Right atrium auricular region (tissue), 2 donors: Measurements from ENCODE around the gene PARD3B. TPM values are rescaled to one million over a fixed set of nuclear protein-coding genes. Genes with fewer than 3 reads are reported as not detected.

ENCODE experiments used
- DNase-seq: peaks from one replicate; pipeline ENCODE4 v3.0.0-alpha.2; 2019; ENCODE audit warnings: low spot score
- H3K27ac ChIP-seq, 2 donors: fragments of 200-600 bp; sonication (generic); 1 replicate in 1 of 2; 2 replicates in 1 of 2; pipeline ENCODE4 v1.5.1; 2016 to 2019
- H3K27me3 ChIP-seq, 2 donors: fragments of 200-600 bp; sonication (generic); one replicate each; pipeline versions ENCODE4 v1.5.1 to v1.6.0; 2017 to 2019
- H3K36me3 ChIP-seq: fragments of 200-600 bp; sonication (generic); one replicate; pipeline ENCODE4 v1.5.1; 2016
- H3K4me1 ChIP-seq, 2 donors: fragments of 200-600 bp; sonication (generic); one replicate each; pipeline versions ENCODE4 v1.5.1 to v1.6.0; 2017 to 2019
- H3K4me3 ChIP-seq, 2 donors: fragments of 200-600 bp; sonication (generic); 1 replicate in 1 of 2; 2 replicates in 1 of 2; pipeline ENCODE4 v1.5.1; 2017 to 2019; ENCODE audit warnings: mild to moderate bottlenecking in 1 of 2, moderate library complexity in 1 of 2
- H3K9me3 ChIP-seq, 2 donors: fragments of 200-600 bp; sonication (generic); one replicate each; pipeline ENCODE4 v1.5.1; 2019
- total RNA-seq, 2 donors: library from RNA; depleted of rRNA; stranded (reverse); fragments of >200 nt; gene quantifications; one replicate each; pipeline ENCODE4 v1.1.0, GENCODE V29; 2016
- TF ChIP-seq, protein P1 (sequence below), 2 donors: fragments of 200-600 bp; sonication (generic); IDR thresholded peaks; one replicate each; pipeline ENCODE4 v1.5.1; 2019; ENCODE audit warnings: antibody characterized with exemption in 2 of 2

Gene PARD3B
- total RNA-seq, 2 donors from 2014 or later, result 7.4 to 12.2 TPM

DNA sequence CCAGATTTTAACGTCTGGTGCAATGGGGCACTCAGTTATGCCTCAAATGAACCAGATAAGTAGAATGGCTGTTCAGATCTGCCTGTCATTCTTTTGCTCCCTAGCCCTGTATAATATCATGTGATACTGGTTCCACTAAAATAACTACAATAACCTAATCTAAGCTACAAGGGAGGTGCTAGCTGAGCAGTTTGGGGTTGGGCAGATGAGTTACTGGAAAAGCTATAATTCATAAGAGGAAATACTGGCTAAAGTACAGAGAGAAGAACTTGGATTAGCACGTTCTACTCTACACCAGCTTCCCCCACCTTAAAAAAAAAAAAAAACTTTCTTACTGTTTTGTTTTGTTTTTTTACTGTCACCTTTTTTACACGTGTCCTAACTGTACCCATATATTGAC, 953.7 kb downstream of the PARD3B start:
- no peak for DNase-seq
- Histone ChIP-seq H3K27ac (no peak overlapping the region), H3K27me3 (no peaks in the 10 kb centered on the region), H3K9me3 (peaks cover 0 to 5% of the 10 kb centered on the region in 2 donors), H3K4me3 (no peak overlapping the region), H3K36me3 (no peaks in the 10 kb centered on the region), H3K4me1 (peaks cover 0 to 4% of the 10 kb centered on the region in 2 donors)
- TF ChIP-seq, protein P1, sequence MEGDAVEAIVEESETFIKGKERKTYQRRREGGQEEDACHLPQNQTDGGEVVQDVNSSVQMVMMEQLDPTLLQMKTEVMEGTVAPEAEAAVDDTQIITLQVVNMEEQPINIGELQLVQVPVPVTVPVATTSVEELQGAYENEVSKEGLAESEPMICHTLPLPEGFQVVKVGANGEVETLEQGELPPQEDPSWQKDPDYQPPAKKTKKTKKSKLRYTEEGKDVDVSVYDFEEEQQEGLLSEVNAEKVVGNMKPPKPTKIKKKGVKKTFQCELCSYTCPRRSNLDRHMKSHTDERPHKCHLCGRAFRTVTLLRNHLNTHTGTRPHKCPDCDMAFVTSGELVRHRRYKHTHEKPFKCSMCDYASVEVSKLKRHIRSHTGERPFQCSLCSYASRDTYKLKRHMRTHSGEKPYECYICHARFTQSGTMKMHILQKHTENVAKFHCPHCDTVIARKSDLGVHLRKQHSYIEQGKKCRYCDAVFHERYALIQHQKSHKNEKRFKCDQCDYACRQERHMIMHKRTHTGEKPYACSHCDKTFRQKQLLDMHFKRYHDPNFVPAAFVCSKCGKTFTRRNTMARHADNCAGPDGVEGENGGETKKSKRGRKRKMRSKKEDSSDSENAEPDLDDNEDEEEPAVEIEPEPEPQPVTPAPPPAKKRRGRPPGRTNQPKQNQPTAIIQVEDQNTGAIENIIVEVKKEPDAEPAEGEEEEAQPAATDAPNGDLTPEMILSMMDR (IDR thresholded peaks at IDR 0.05), result no peak

DNA sequence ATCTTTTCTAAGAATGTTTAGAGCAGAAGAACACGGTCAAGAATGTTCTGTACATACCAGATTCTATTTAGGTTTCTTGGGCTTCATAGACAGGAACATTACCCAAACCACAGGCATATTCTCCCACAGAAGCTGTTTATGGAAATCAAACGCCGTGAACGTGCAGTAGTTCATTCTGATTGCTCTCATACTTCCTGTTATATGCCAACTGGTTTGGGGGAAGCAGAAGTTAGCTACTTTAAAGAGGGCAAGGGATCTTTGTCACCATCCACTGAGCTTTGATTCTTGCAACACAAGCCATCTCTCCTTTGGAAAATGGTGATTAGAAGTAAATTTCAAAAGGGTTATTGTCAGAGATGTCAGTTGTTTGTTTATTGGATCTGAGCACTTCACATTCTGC, 954.8 kb downstream of the PARD3B start:
- Histone ChIP-seq H3K4me3 (no peak overlapping the region), H3K27me3 (no peaks in the 10 kb centered on the region), H3K27ac (no peak overlapping the region), H3K9me3 (peaks cover 0 to 5% of the 10 kb centered on the region in 2 donors), H3K36me3 (no peaks in the 10 kb centered on the region), H3K4me1 (peaks cover 0 to 4% of the 10 kb centered on the region in 2 donors)
- TF ChIP-seq, protein P1 (IDR thresholded peaks at IDR 0.05), result no peak
- no peak for DNase-seq

DNA sequence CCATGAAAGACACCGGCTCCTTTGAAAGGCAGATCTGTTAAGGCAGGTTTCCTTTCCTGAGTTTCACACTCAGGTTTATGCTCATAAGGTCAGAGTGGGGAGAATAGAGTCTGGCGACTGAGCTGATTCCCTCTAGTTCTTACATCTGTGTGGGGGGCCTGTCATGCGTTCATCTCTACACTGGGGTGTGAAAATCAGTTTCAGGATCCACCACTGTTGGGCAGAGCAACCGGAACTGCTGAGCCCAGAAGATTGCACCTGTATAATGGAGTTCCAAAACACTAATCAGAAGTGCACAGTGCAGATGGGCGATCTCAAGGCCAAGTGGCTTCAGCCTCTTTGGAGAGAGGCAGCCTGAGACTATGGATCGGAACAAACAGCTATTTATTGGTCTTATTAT, 955.7 kb downstream of the PARD3B start:
- Histone ChIP-seq H3K4me1 (peaks cover 0 to 4% of the 10 kb centered on the region in 2 donors), H3K27me3 (no peaks in the 10 kb centered on the region), H3K9me3 (peaks cover 0 to 5% of the 10 kb centered on the region in 2 donors), H3K36me3 (no peaks in the 10 kb centered on the region), H3K4me3 (no peak overlapping the region), H3K27ac (no peak overlapping the region)
- no peak for DNase-seq
- TF ChIP-seq, protein P1 (IDR thresholded peaks at IDR 0.05), result no peak

DNA sequence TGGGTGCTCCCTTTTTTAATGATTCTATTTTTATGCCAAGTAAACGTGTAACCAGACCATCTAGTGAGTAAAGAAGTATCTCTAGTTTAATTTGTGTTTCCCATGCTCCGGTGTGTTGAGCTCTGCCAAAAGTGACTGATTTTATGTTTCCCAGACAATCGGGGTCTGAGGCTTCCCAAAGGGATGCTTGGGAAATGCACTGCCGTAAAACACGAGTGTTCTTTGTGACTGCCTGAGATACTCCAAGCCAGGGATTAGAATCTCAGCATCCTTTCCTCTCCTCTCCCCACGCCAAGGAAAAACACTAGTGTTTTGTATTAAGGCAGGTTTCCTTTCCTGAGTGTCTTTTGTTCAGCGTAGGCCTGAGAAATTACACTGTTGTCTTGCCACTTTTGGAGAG, 956.6 kb downstream of the PARD3B start:
- TF ChIP-seq, protein P1 (IDR thresholded peaks at IDR 0.05), result no peak
- H3K4me1 ChIP-seq, result no peaks in the 10 kb centered on the region
- H3K36me3 ChIP-seq, result no peaks in the 10 kb centered on the region
- peaks cover 0 to 5% of the 10 kb centered on the region in 2 donors for H3K9me3 ChIP-seq
- no peaks in the 10 kb centered on the region for H3K27me3 ChIP-seq
- H3K27ac ChIP-seq, result no peak overlapping the region
- no peak for DNase-seq
- no peak overlapping the region for H3K4me3 ChIP-seq

DNA sequence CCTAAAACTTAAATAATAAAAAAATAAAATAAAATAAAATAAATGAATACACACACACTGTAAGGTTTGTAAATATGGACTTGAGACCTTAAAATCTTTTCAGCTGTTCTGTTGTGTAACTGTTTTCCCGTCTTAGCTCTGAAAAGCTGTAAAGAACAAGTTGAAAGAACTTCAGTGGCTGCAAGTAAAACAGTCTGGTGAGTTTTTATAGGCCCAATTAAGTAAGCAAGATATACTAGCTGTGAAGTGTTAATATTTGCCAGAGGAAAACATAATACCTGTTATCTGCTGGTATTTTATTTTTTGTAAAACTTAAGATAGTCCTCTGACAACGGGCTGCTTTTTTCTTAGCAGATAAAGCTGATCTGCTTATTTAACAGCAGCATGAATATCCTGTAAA, 960.1 kb downstream of the PARD3B start:
- Histone ChIP-seq H3K27me3 (no peaks in the 10 kb centered on the region), H3K4me3 (no peak overlapping the region), H3K27ac (no peak overlapping the region), H3K4me1 (no peaks in the 10 kb centered on the region), H3K36me3 (no peaks in the 10 kb centered on the region), H3K9me3 (peaks cover 0 to 5% of the 10 kb centered on the region in 2 donors)
- TF ChIP-seq, protein P1 (IDR thresholded peaks at IDR 0.05), result no peak
- no peak for DNase-seq

DNA sequence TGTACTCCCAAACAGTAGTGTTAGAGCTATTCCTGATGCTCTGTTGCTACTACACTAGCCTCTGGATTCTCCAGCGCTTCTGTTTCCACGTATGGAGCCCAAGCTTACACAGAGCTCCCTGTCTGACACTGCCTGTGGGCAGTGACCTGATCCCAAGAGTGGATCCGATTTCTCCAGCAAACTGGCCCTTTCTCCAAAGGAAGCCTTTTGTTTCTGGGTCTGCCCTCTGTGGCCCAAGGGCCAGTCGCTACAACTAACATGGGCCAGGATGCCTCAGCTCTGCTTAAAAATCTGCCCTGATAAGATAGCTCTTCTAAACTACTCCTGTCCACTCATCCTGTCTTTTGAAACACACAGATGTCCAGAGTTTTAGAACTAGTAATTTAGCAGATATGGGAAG, 964.4 kb downstream of the PARD3B start:
- DNase-seq, result no peak
- no peaks in the 10 kb centered on the region for H3K4me1 ChIP-seq
- no peak overlapping the region for H3K27ac ChIP-seq
- H3K36me3 ChIP-seq, result no peaks in the 10 kb centered on the region
- no peaks in the 10 kb centered on the region for H3K27me3 ChIP-seq
- no peak overlapping the region for H3K4me3 ChIP-seq
- no peaks in the 10 kb centered on the region for H3K9me3 ChIP-seq
- TF ChIP-seq, protein P1 (IDR thresholded peaks at IDR 0.05), result no peak
